ENCODE data around the gene DTNA.

GRCh38 chr18:34867520-34867919 lies 157.4 kb downstream of the DTNA start:
- TF ChIP-seq POLR2A (IDR thresholded peaks at IDR 0.05) = no peak
- TF ChIP-seq, protein P1, sequence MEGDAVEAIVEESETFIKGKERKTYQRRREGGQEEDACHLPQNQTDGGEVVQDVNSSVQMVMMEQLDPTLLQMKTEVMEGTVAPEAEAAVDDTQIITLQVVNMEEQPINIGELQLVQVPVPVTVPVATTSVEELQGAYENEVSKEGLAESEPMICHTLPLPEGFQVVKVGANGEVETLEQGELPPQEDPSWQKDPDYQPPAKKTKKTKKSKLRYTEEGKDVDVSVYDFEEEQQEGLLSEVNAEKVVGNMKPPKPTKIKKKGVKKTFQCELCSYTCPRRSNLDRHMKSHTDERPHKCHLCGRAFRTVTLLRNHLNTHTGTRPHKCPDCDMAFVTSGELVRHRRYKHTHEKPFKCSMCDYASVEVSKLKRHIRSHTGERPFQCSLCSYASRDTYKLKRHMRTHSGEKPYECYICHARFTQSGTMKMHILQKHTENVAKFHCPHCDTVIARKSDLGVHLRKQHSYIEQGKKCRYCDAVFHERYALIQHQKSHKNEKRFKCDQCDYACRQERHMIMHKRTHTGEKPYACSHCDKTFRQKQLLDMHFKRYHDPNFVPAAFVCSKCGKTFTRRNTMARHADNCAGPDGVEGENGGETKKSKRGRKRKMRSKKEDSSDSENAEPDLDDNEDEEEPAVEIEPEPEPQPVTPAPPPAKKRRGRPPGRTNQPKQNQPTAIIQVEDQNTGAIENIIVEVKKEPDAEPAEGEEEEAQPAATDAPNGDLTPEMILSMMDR (IDR thresholded peaks at IDR 0.05) = no peak
- no peak for TF ChIP-seq POLR2AphosphoS5 (IDR thresholded peaks at IDR 0.05; ENCODE audit: insufficient read depth in 1 of 2, low read depth in 1 of 2)

All from vagina (tissue), 2 donors.